ENCODE measurements around the gene VSIG10.
"Not testable (repeated sequence)": the region's sequence is repeated elsewhere in the genome, so short reads cannot be mapped to it uniquely, and the experiment has no call there.

The VSIG10 gene

DNA sequence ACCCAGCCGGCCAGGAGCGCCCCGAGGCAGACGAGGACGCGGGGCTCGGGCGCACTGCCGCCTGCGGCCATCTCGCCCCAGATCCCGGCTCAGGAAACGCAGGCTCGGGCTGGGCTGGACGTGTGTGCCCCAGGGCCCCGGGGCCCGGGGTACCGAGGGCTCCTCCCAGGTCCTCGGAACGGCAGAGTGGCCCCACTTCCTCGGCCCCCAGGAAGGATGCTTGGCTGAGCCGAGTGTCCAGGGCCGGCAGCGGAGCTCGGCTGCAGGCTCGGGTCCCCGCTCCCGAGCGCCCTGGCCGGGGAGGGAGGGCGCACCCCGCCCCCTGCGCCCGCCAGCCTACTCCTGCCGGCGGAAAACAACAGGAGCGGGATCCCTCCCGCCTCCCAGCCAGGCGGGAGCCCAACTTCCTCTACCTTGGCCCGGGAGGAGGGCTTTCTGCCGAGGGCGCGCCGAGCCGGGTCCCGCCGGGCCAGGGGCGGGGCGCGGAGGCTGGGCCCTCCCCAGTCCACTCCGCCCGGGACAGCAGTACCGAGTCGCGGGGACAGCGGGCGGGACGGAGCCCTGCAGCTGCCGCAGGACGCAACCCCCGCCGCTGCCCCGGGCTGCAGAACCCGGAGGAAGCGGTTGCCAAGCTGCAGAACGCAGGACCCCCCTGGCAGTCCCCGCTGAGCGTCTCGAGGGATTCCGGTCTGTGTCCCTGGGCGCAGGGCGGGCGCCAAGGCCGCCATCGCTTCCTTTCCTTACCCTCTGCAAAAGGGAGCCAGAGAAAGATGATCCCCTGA, at the start of gene VSIG10:
Gene VSIG10, minus strand, starts transcription at position 411 of the 782 bp plus-strand sequence. Its CDS starts 340 bp downstream, at position 71.
- no peak for DNase-seq

GRCh38 chr12:118151755-118152154, 47.9 kb upstream of the VSIG10 start:
- DNase-seq, result no peak

DNA sequence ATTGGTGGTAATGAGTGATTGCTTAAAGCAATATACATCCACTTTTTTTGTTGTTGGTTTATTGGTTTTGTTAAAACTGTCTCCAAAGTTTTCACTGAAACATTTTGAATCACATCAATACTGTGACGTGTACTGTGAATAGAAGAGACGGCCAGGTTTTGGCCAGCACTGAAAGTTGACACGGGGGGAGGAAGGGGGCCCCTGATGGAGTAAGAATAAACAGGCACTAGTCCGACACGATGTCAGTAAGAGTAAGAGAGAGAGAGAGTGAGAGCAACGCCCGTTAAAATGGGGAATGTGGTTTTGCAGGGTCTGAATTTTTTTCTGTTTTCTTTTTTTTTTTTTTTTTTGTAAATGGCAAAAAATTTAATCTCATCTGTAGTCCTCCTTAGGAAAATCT, 46.8 kb upstream of the VSIG10 start:
- no peak for DNase-seq

DNA sequence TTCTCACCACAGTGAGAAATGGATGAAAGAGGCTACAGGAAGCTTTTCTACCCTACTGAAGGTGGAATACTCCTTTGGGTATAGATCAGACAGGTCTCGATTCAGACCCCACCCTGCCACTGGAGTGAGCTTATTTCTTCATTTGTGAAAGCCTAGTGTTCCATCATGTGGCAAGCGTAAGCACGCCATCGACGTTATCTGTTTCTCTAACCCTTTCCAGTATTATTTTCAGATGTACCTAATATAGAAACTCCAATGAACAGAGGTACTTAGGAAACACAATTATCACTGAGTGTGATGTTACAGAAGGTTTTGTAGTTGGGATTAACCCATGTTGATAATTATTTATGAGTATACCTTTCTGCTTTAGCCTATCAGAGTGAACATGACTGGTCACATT, 44.5 kb upstream of the VSIG10 start:
- no peak for DNase-seq

DNA sequence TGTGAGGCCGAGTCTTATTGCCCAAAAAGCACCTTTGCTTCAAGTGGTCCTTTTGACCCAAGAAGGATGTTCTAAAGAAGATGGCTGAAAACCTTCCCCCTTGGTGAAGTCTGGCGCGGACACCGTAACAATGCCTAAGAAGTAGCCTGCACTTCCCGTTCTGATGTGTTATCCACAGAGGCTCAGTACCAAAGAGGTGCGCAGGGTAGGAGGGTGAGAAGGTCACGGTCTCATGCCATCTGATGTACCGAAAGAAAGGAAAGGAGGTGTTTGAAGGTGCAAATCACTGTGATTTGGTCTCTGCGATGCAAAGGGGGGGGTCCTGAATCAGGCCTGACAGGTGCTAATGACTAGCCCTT, 42.0 kb upstream of the VSIG10 start:
- no peak for DNase-seq

DNA sequence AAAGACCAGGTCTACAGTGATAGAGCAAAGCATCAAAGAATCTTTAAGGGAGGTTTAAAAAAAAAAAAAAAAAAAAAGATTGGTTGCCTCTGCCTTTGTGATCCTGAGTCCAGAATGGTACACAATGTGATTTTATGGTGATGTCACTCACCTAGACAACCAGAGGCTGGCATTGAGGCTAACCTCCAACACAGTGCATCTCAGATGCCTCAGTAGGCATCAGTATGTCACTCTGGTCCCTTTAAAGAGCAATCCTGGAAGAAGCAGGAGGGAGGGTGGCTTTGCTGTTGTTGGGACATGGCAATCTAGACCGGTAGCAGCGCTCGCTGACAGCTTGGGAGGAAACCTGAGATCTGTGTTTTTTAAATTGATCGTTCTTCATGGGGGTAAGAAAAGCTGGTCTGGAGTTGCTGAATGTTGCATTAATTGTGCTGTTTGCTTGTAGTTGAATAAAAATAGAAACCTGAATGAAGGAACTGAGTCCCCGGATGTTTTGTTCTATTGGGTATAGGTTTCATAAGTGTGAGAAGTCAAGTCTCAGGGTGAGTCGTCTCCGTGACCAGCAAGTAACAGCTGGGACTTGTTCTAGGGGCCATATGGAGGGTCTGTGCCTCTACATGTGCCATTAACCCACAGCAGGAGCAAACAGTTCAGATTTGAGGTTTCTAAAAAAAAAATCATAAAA, 41.4 kb upstream of the VSIG10 start:
- no peak for DNase-seq

DNA sequence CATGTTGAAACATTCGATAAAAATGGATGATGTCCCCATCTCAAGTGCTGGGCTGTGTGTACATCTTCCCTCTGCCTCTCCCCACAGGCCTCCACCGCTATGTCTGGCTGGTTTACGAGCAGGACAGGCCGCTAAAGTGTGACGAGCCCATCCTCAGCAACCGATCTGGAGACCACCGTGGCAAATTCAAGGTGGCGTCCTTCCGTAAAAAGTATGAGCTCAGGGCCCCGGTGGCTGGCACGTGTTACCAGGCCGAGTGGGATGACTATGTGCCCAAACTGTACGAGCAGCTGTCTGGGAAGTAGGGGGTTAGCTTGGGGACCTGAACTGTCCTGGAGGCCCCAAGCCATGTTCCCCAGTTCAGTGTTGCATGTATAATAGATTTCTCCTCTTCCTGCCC, 40.7 kb upstream of the VSIG10 start:
- no peak for DNase-seq

- DNase-seq, result no peak
Measured at GRCh38 chr12:118140825-118141224, 37.0 kb upstream of the VSIG10 start.

GRCh38 chr12:118137148-118137678, 33.4 kb upstream of the VSIG10 start:
- DNase-seq, result no peak

DNA sequence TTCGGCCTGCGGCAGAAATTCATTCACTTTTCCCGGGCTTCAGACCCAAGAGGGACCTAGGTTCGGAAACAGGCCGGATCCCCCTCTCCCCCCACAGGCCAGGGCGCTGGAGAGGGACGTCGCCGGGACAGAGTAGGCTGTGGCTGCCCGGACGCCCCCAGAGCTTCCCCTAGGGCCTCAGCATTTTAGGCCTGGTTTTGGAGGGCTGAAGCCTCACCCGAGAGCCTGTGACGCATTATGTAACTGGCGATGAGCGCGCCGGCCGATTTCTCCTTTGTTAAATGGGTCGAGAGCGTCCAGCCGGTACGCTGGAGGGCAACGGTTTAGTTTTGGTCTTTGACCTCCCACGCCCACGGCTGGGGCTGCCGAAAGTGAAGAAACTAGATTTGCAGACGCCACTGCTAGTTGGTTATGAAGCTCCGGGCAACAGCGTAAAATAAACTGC, 32.8 kb upstream of the VSIG10 start:
- no peak for DNase-seq

- DNase-seq, result peak; percentile 46
Measured at GRCh38 chr12:118135788-118136558, 32.2 kb upstream of the VSIG10 start, which contains the start of gene PEBP1. PEBP1 (plus strand) TSS chr12:118136124; CDS start chr12:118136210, 86 bp downstream.

DNA sequence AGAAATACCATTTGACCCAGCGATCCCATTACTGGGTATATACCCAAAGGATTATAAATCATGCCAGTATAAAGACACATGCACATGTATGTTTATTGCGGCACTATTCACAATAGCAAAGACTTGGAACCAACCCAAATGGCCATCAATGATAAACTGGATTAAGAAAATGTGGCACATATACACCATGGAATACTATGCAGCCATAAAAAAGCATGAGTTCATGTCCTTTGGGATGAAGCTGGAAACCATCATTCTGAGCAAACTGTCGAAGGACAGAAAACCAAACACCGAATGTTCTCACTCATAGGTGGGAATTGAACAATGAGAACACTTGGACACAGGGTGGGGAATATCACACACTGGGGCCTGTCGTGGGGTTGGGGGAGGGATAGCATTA, 25.6 kb upstream of the VSIG10 start:
- not testable (repeated sequence) for DNase-seq

- DNase-seq, result no peak
Measured at GRCh38 chr12:118127867-118128266, 24.1 kb upstream of the VSIG10 start.

GRCh38 chr12:118126119-118126757, 22.4 kb upstream of the VSIG10 start:
- DNase-seq, result no peak

DNA sequence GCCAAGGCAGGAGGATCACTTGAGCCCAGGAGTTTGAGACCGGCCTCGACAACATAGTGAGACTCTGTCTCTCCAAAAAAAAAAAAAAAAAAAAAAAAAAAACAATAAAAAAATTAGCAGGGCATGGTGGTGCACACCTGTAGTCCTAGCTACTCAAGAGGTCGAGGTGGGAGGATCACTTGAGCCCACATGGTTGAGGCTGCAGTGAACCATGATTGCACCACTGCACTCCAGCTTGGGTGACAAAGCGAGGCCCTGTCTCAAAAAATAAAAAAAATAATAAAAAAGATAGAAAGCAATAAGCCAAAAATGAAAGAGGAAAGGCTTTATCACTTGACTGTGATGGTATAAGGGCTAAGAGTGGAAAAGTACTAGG, 21.9 kb upstream of the VSIG10 start:
- DNase-seq, result no peak

DNA sequence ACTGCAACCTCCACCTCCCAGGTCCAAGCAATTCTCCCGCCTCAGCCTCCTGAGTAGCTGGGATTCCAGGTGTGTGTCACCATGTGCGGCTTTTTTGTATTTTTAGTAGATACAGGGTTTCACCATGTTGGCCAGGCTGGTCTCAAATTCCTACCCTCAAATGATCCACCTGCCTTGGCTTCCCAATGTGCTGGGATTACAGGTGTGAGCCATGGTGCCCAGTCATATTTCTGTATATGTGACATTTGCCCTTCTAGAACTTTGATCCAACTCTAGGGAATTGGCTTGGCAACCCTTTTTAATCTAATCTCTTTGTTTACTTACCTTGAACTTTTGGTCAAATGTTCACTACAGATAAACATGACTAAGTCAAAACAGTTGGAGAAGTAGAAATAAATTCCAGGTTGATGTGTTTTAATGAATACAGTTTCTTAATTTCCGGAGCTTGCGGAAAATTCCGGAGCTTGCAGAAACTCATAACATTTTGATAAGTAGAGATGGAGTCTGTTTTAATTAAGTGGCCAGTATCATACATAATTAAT, 20.6 kb upstream of the VSIG10 start:
- DNase-seq, result no peak

- no peak for DNase-seq
Measured at GRCh38 chr12:118122264-118122663, 18.5 kb upstream of the VSIG10 start.

GRCh38 chr12:118120579-118121363, 17.0 kb upstream of the VSIG10 start:
- no peak for DNase-seq

DNA sequence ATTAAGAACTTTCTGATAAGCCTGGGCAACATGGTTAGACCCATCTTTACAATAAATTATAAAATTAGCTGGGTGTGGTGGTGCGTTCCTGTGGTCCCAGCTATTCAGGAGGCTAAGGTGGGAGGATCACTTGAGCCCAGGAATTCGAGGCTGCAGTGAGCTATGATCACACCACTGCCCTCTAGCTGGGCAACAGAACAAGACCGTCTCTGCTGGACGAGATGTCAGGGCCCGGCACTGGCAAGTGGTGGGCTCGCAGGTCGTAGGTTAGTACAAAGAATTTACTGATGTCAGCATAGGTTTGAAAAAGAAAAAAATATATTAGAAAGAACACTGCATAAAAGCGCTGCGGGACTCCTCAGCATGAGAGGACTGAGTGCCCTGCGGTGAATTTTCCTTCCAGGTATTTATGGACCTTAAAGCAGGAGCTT, 15.7 kb upstream of the VSIG10 start:
- no peak for DNase-seq

GRCh38 chr12:118109088-118109487, 5.3 kb upstream of the VSIG10 start:
- no peak for DNase-seq

DNA sequence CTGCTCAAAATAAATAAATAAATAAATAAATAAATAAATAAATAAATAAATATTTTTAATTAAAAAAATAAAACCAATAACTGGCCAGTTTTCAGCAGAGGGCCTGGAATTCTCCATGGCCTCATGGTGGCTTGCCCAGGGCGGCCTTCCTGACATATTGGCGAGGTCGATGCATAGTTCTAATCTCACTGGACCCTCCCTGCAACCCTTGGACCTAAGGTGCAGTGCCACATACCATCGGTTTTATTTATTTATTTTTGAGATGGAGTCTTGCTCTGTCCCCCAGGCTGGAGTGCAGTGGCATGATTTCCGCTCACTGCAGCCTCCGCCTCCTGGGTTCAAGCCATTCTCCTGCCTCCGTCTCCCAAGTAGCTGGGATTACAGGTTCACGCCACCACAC, 3.9 kb upstream of the VSIG10 start:
- no peak for DNase-seq

DNA sequence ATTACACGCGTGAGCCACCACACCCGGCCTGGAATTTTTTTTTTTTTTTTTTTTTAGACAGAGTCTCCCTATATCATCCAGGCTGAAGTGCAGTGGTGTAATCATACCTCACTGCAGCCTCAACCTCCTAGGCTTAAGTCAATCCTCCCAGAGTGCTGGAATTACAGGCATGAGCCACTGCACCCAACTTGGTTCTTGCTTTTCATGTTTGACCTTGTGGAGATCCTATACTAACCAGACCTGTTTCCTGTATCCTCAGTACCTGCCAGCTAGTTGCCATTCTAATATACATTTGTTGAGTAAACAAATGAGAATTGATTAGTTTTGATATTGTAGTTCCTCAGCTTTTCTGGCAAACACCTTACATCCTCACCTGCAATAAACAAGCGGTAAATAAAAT, 3.2 kb upstream of the VSIG10 start:
- no peak for DNase-seq
